GM21423 (cell line): ENCODE measurements around the gene TRAPPC14.
A peak's percentile ranks its signal among the peaks of the same experiment; 100 is the strongest.
"Not testable (repeated sequence)": the region's sequence is repeated elsewhere in the genome, so short reads cannot be mapped to it uniquely, and the experiment has no call there.

Experiments
- ATAC-seq: cut with Tn5 transposase; IDR thresholded peaks from one replicate; pipeline ENCODE4 v1.9.1; 2021; ENCODE audit warnings: mild to moderate bottlenecking, moderate library complexity; ENCODE audit not compliant: unreplicated experiment

TRAPPC14 gene, protein sequence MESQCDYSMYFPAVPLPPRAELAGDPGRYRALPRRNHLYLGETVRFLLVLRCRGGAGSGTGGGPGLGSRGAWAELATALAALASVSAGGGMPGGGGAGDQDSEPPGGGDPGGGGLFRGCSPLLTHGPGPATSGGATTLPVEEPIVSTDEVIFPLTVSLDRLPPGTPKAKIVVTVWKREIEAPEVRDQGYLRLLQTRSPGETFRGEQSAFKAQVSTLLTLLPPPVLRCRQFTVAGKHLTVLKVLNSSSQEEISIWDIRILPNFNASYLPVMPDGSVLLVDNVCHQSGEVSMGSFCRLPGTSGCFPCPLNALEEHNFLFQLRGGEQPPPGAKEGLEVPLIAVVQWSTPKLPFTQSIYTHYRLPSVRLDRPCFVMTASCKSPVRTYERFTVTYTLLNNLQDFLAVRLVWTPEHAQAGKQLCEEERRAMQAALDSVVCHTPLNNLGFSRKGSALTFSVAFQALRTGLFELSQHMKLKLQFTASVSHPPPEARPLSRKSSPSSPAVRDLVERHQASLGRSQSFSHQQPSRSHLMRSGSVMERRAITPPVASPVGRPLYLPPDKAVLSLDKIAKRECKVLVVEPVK

DNA sequence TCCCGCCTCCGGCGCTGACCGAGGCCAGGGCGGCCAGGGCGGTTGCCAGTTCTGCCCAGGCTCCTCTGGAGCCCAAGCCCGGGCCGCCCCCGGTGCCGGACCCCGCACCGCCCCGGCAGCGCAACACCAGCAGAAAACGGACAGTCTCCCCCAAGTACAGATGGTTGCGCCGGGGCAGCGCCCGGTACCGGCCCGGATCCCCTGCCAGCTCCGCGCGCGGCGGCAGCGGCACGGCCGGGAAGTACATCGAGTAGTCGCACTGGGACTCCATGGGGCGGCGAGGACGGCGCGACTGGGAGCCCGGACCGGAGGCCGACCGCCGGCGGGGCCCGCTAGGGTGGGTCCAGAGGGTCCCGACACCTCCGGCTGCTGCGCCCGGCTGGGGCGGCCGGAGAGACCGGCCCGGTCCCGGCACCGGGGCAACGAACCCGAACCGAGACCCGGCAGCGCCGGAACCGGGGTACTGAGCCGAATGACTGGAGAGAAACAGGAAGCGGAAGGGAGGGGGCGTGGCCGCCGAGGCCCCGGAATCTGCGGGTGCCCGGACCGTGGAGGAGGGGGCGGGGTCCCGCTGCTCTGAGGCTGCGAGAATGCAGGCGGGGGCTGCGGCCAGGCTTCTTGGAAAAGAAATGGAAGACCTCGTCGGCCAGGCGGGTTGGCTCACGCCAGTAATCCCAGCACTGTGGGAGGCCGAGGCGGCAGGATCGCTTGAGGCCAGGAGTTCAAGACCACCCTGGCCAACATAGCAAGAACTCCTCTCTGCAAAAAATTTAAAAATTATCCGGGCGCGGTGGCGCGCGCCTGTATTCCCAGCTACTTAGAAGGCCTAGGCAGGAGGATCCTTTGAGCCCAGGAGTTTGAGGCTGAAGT is at the start of gene TRAPPC14:
TRAPPC14 (minus strand) TSS at position 495 of the 870 bp plus-strand sequence; CDS start at position 271, 224 bp downstream.
- ATAC-seq, result no peak

GRCh38 chr7:100204454-100204853 is 45.9 kb upstream of the TRAPPC14 start:
- ATAC-seq, result no peak

DNA sequence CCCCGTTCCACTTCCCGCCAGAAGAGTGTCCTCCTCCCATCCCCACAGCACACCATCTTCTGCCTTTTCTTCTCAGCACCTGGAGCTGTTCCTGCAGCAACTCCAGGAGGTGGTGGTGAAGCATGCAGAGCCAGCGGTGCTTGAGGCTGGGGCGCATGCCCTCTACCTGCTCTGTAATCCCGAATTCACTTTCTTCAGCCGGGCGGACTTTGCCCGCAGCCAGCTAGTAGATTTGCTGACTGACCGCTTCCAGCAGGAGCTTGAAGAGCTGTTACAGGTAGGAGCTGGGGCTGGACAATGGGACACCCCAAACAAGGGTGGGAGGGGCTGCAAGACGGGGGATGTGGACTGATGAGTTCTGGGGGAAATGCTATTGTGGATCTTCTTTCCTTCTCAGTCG is 42.2 kb upstream of the TRAPPC14 start:
- no peak for ATAC-seq

DNA sequence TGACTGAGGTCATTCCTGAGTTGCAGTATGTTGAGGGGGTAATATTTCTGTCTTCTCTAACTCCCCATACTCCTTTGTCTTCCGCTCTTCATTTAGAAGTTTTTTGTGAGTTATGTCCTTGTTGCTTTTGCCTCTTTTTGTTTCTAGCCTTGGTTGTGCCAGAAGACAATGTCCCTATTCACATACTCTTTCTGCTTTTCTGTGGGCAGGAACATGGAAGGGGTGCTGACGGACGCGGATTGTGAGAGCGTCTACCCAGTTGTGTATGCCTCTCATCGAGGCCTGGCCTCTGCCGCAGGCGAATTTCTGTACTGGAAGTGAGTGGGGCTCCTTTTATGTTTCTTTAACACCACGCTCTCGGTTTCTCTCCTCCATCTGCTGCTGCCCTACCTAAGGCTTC is 39.7 kb upstream of the TRAPPC14 start:
- no peak for ATAC-seq

DNA sequence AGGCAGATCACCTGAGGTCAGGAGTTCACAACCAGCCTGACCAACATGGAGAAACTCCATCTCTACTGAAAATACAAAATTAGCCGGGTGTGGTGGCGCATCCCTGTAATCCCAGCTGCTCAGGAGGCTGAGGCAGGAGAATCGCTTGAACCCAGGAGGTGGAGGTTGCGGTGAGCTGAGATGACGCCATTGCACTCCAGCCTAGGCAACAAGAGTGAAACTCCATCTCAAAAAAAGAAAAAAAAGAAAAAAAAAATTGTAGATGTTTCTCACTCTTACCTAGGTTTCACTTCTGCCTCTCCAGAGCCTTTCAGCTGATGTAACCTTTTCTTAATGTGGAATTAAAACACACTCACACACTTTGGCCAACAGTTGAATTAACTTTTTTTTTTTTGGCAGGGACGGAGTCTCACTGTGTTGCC is 37.4 kb upstream of the TRAPPC14 start:
- not testable (repeated sequence) for ATAC-seq

DNA sequence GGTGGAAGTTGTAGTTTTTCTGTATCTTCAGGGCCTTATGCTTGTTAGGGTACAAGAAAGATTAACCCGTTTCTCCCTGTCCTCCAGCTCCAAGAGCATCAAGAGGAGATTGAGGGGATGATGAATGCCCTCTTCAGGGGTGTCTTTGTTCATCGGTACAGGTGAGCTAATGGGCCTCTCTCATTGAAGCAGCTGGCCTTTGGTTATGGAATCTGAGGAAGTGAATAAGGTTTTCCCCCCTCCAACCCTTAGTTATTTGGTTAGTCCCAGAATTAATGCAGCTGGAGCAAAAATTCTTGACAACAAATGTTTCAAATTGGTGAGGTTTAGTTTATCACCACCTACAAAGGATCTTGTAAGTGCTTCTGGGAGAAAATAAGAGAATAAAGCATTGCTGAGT is 36.7 kb upstream of the TRAPPC14 start:
- no peak for ATAC-seq

DNA sequence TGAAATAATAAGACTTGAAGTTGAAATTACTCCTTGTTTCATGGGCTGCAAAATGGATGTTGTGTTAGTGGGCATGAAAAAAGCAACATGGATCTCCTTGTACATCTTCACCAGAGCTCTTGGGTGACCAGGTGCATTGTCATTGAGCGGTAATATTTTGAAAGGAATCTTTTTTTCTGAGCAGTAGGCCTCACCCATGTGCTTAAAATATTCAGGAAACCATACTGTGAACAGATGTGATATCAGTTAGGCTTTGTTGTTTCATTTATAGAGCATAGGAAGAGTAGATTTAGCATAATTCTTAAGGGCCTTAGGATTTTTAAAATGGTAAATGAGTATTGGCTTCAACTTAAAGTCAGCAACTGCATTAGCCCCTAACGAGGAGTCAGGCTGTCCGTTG is 34.4 kb upstream of the TRAPPC14 start:
- ATAC-seq, result no peak

DNA sequence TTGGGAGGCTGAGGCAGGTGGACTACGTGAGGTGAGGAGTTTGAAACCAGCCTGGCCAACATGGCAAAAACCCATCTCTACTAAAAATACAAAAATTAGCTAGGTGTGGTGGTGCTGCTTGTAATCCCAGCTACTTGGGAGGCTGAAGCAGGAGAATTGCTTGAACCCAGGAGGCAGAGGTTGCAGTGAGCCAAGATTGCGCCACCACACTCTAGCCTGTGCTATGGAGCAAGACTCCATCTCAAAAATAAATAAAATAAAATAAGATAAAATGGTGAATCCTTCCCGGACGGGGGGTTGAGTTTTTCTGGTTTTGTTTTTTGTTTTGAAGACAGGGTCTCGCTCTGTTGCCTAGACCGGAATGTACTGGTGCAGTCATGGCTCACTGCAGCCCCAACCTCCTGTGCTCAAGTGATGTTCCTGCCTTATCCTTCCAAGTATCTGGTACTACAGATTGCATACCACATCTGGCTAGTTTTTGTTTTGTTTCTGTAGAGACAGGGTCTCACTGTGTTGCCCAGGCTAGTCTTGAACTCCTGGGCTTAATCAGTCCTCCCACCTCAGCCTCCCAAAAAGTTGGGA is 33.8 kb upstream of the TRAPPC14 start:
- ATAC-seq, result not testable (repeated sequence)

GRCh38 chr7:100191775-100192174 is 33.3 kb upstream of the TRAPPC14 start:
- no peak for ATAC-seq

GRCh38 chr7:100190048-100190711 is 31.7 kb upstream of the TRAPPC14 start:
- ATAC-seq, result no peak

DNA sequence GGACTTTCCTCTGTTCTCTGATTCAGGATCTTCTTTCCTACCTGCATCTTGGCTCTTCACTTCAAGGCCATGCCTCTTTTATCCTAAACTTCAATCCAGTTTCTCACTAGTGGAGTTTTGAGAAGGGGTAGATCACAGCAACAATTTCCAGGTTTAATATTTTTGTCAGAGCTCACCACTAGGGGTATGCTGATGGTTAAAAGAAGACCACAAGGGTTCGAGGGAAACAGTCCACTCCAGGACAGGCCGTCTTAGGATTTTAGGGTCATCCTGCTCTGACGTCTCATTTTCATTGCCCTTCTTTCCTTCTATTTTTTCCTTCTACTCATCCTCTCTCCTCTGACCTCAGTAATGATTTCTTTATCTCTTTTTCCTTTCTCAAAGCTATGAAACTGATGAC is 30.5 kb upstream of the TRAPPC14 start:
- no peak for ATAC-seq

DNA sequence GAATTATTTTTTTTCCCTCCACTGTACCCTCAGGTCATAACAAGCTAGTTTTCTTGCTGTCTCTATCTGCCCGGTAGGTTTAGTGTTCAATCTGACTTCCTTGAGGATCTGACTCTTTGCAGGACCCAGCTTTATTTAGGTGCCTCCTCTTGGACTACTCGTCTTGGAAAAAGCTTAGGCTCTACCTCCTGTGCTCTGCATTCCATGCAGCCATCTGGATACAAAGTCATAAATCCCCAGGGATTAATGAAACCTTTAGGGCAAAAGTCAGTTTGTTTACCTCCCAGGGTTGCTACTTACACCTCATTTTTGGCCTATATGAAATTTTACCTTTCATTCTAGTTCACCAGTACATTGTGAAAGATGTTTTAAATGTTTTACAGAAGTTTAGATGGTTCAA is 27.2 kb upstream of the TRAPPC14 start:
- no peak for ATAC-seq

DNA sequence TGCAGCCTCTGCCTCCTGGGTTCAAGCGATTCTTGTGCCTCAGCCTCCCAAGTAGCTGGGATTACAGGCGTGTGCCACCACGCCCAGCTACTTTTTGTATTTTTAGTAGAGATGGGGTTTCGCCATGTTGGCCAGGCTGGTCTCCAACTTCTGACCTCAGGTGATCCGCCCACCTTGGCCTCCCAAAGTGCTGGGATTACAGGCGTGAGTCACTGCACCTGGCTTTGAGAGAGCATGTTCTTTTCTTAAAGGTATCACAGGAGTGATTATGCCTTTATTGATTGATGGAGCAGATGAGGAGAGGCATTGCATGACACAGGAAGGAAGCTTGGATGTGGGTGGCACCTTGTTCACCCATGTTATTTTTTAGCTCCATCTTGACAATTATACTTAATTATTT is 24.6 kb upstream of the TRAPPC14 start:
- ATAC-seq, result not testable (repeated sequence)

DNA sequence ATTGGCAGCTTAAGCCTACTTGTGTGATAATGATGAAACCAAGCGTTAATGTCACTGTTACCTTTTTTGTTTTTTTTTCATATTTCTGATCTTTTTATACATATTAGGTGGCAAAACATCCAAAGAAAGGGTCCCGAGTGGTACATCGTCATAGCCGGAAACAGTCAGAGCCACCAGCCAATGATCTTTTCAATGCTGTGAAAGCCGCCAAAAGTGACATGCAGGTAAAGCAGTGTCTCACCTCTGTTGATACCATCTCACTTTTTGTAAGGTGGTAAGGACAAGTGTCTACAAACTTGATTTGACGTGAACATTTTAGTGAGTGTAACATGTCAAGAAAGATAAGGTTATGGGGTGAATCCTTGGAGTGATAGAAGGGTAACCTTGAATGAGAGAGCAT is 24.1 kb upstream of the TRAPPC14 start:
- not testable (repeated sequence) for ATAC-seq

- not testable (repeated sequence) for ATAC-seq
Measured at GRCh38 chr7:100180084-100180483, 21.6 kb upstream of the TRAPPC14 start.

- peak; percentile 91 for ATAC-seq
Measured at GRCh38 chr7:100177045-100178001, 18.8 kb upstream of the TRAPPC14 start, which contains the start of the genes GPC2 and STAG3. TSS of gene GPC2 (minus strand) at chr7:100177381. CDS start at chr7:100177199, 182 bp downstream. TSS of gene STAG3 (plus strand) at chr7:100177918. CDS start at chr7:100180557, 2,639 bp downstream.

GRCh38 chr7:100176096-100177044 is 17.8 kb upstream of the TRAPPC14 start:
- no peak for ATAC-seq

- no peak for ATAC-seq
Measured at GRCh38 chr7:100175296-100175935, 16.9 kb upstream of the TRAPPC14 start.
